HepG2 (cell line): ENCODE data around the gene PDPK1. TPM values are rescaled to one million over a fixed set of nuclear protein-coding genes. Genes with fewer than 3 reads are reported as not detected.
"Not testable (repeated sequence)": the region's sequence is repeated elsewhere in the genome, so short reads cannot be mapped to it uniquely, and the experiment has no call there.

ENCODE experiments used
- ATAC-seq: fragments of 200-7000 bp; cut with Tn5 transposase; 3 replicates; pipeline ENCODE4 v1.9.1; 2020; ENCODE audit warnings: mild to moderate bottlenecking, moderate library complexity
- BruUV-seq: library from RNA; stranded (reverse); fragments of 400-500 nt; replicated peaks from 2 replicates; lab custom pipeline; 2021; lab: Mats Ljungman, UMichigan
- CTCF ChIA-PET: fragments of 300-600 bp; formaldehyde crosslinking; extraction: SDS; loops from one replicate; lab custom pipeline; 2021; ENCODE audit warnings: low total read pairs, inconsistent platforms, low intra/inter-chr PET ratio; lab: Yijun Ruan, JAX
- POLR2A ChIA-PET: fragments of 350-600 bp; sonication (Branson Sonifier 250); formaldehyde crosslinking; loops from one replicate; lab custom pipeline; 2020; ENCODE audit warnings: antibody characterized with exemption, inconsistent platforms; lab: Yijun Ruan, JAX
- DNase-seq: peaks from one replicate; pipeline ENCODE4 v3.0.0-alpha.2; 2015; ENCODE audit warnings: low spot score
- FAIRE-seq: peaks from 3 replicates; lab custom pipeline; 2011; peaks lifted over from hg19 to GRCh38; lab: Jason Lieb, UNC
- H2AFZ ChIP-seq: one replicate; pipeline ENCODE4 v1.6.1; 2011; ENCODE audit warnings: low read length, inconsistent platforms
- H3K27ac ChIP-seq: fragments of 300-600 bp; 3 replicates; pipeline ENCODE4 v1.8.0; 2011; ENCODE audit warnings: mixed run types, mild to moderate bottlenecking, mixed read lengths, low read length, inconsistent platforms; ENCODE audit not compliant: insufficient read depth; ENCODE audit errors: extremely low read length
- H3K27me3 ChIP-seq, 2 experiments: fragments of 200-600 bp in 1 of 2; 2 replicates in 1 of 2; 3 replicates in 1 of 2; pipeline versions ENCODE4 v1.6.0 to v1.8.0; 2011; ENCODE audit warnings: low read length in 2 of 2, mild to moderate bottlenecking in 2 of 2, moderate library complexity in 2 of 2, inconsistent platforms in 1 of 2; ENCODE audit not compliant: insufficient read depth in 2 of 2, control insufficient read depth in 1 of 2
- H3K36me3 ChIP-seq, 2 experiments: fragments of 200-600 bp in 1 of 2; replicated peaks in 1 of 2; 2 replicates in 1 of 2; 3 replicates in 1 of 2; pipeline versions ENCODE4 v1.5.1 to v1.8.0; 2011; ENCODE audit warnings: low read length in 2 of 2, inconsistent platforms in 1 of 2; ENCODE audit not compliant: insufficient read depth in 2 of 2, control insufficient read depth in 1 of 2
- H3K4me1 ChIP-seq: 2 replicates; pipeline ENCODE4 v1.5.1; 2012; ENCODE audit warnings: low read length, inconsistent platforms; ENCODE audit not compliant: insufficient read depth
- H3K4me2 ChIP-seq: 2 replicates; pipeline ENCODE4 v1.6.0; 2011; ENCODE audit warnings: low read depth, low read length, inconsistent platforms
- H3K4me3 ChIP-seq, 3 experiments: fragments of 200-600 bp in 1 of 3; sonication (generic), shearing (Covaris generic) in 1 of 3; replicated peaks in 1 of 3; 2 replicates each; pipeline ENCODE4 v1.5.1; 2011 to 2016; ENCODE audit warnings: low read length in 3 of 3, inconsistent platforms in 2 of 3, low read depth in 2 of 3, mild to moderate bottlenecking in 2 of 3, control low read depth in 1 of 3, mixed read lengths in 1 of 3; ENCODE audit not compliant: insufficient read depth in 1 of 3
- H3K79me2 ChIP-seq: one replicate; pipeline ENCODE4 v1.6.1; 2011; ENCODE audit warnings: low read length, inconsistent platforms; ENCODE audit not compliant: insufficient read depth
- H3K9ac ChIP-seq: 2 replicates; pipeline ENCODE4 v1.6.0; 2011; ENCODE audit warnings: mild to moderate bottlenecking, low read depth, low read length, inconsistent platforms; ENCODE audit not compliant: insufficient read depth
- H3K9me3 ChIP-seq: 2 replicates; pipeline ENCODE4 v1.5.1; 2012; ENCODE audit warnings: mild to moderate bottlenecking, low read length
- H4K20me1 ChIP-seq: 2 replicates; pipeline ENCODE4 v1.6.0; 2011; ENCODE audit warnings: inconsistent platforms, mild to moderate bottlenecking, low read length, moderate library complexity; ENCODE audit not compliant: insufficient read depth
- WGBS: methylation state at CpG from one replicate; pipeline ENCODE4 v1.1.6; 2017; ENCODE audit warnings: low lambda C conversion rate; 5-methylcytosine and 5-hydroxymethylcytosine counted together
- in situ Hi-C: cut with HindIII; loops from 2 replicates; pipeline ENCODE4 v1.10.0; 2017; ENCODE audit warnings: low pct_unique_long_range_greater_than_20kb; ENCODE audit not compliant: extremely low pct_ligation_motif_present
- intact Hi-C: fragments of 100-400 bp; cut with micrococcal nuclease; formaldehyde crosslinking; loops from one replicate; pipeline ENCODE4 v1.10.0; 2022; ENCODE audit not compliant: unreplicated experiment
- polyA plus RNA-seq, 8 experiments: library from polyadenylated mRNA; depleted of rRNA in 3 of 8; stranded (reverse) in 7 of 8; unstranded in 1 of 8; fragments of >200 nt; fragmentation: Illumina TruSeq in 4 of 8; extraction: Trizol in 4 of 8; gene quantifications; 2 replicates each; pipeline versions ENCODE4 v1.2.1 to v1.2.3, GENCODE V29; 2011 to 2016; ENCODE audit warnings: low read depth in 4 of 8, missing spikeins in 1 of 8, mixed read lengths in 1 of 8; ENCODE audit not compliant: insufficient read depth in 1 of 8
- total RNA-seq, 5 experiments: library from RNA; depleted of rRNA; stranded (reverse); fragments of >200 nt; fragmentation: Illumina TruSeq; extraction: Trizol; gene quantifications; 2 replicates each; pipeline ENCODE4 v1.2.3, GENCODE V29; 2016; ENCODE audit warnings: low read depth in 1 of 5

The PDPK1 gene
- total and polyA plus RNA-seq, 2 of the 13 experiments (the other 11 are each of a cell fraction or from before 2014, with no cell fraction given) = 59.6 to 129 TPM

DNA sequence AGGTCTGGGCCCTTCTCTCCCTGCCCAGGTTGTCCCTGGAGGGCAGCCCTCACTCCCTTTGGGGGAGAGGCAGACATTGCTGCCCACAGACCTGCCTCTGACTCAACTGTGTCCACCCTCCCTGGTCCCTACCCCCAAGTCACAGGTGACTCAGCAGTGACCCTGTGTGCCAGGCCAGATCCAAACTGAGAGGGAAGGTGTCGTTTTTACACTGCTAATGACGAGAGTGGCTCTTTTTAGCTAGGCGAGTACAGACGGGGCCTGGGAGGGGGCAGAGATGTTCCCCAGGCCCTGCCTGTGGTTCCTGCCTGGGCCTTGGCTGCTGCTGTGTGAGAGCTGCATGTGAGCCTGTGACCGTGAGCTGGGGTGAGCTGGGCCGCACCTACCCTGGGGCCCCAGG, 61.3 kb downstream of the PDPK1 start:
- intact Hi-C loops, H3K27ac ChIP-seq, H3K79me2 ChIP-seq, H4K20me1 ChIP-seq, H3K9ac ChIP-seq, H3K27me3 ChIP-seq, H2AFZ ChIP-seq, H3K4me2 ChIP-seq, FAIRE-seq, H3K9me3 ChIP-seq, POLR2A ChIA-PET, in situ Hi-C loops, DNase-seq, H3K4me3 ChIP-seq, H3K4me1 ChIP-seq, BruUV-seq, ATAC-seq, CTCF ChIA-PET: not testable (repeated sequence)
- H3K36me3 ChIP-seq = peaks cover 21 to 46% of the 10 kb centered on the region in 2 experiments
- no CpG with 5 or more reads among the region's 6 CpGs for WGBS

DNA sequence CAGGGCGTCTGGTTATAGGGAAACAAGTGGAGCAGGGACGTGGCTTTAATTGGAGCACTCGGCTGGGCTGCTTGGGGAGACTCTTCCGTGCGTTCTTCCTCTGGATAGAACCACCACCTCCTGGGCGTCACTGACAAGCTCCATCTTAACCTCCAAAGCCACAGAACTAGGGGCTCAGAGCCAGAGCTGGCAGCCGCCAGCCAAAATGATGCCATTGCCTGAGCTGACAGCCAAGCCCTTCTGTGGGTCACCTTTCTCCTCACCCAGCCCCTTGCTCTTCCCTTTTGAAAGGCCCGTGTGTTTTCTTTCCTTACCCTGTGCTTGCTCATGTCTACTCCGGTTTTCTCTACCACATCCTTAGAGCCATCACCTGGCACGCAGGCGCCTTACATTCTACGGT, 62.0 kb downstream of the PDPK1 start:
- peaks cover 11% of the 10 kb centered on the region for H3K79me2 ChIP-seq
- H3K9me3 ChIP-seq, POLR2A ChIA-PET, ATAC-seq, H2AFZ ChIP-seq, in situ Hi-C loops, DNase-seq, H3K27ac ChIP-seq, CTCF ChIA-PET, H3K4me1 ChIP-seq, H3K9ac ChIP-seq, BruUV-seq, FAIRE-seq, H3K4me3 ChIP-seq, H4K20me1 ChIP-seq, intact Hi-C loops, H3K4me2 ChIP-seq, H3K27me3 ChIP-seq: not testable (repeated sequence)
- peaks cover 21 to 41% of the 10 kb centered on the region in 2 experiments for H3K36me3 ChIP-seq
- WGBS = 94% methylated on average over 12 of the region's 12 CpGs

DNA sequence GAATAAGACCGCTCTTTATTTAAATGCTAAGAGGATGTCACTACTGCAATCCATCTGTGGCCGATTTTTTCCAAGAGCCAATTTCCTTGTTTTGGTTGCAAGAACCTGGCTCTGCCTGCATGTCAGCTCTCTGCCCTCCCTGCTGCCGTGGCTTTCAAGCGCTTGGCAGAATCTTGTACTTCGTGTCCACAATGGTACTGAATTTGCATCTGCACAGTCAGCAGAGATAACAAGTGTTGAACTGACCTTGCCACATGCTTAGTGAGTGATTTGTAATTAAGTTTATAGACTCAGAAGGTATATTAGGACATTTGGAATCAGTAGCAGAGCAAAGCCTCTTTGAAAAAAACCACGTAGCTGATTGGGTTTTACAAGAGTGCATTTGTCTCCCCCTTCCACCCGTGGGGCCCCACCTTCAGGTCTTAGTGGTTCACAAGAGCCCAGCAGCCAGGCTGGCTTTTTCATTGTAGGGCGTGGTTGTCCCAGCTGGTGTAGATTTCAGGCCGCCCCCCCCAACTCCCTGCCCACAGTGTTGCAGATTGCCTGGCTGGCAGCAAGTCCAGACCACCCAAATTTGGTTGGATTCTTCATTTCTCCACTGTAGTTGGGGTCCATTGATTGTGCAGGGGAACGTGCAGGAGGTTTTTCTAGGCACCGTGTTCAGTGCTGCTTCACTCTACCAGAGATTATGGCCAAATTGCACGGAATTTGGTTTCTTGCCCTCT, 63.6 kb downstream of the PDPK1 start:
- in situ Hi-C loops, H3K9ac ChIP-seq, ATAC-seq, H3K27me3 ChIP-seq, CTCF ChIA-PET, H4K20me1 ChIP-seq, POLR2A ChIA-PET, BruUV-seq, H3K9me3 ChIP-seq, DNase-seq, H3K4me3 ChIP-seq, intact Hi-C loops, H3K4me1 ChIP-seq, H2AFZ ChIP-seq, FAIRE-seq, H3K27ac ChIP-seq, H3K4me2 ChIP-seq: not testable (repeated sequence)
- 92% methylated on average over 7 of the region's 12 CpGs for WGBS
- peaks cover 17 to 26% of the 10 kb centered on the region in 2 experiments for H3K36me3 ChIP-seq
- peaks cover 18% of the 10 kb centered on the region for H3K79me2 ChIP-seq

DNA sequence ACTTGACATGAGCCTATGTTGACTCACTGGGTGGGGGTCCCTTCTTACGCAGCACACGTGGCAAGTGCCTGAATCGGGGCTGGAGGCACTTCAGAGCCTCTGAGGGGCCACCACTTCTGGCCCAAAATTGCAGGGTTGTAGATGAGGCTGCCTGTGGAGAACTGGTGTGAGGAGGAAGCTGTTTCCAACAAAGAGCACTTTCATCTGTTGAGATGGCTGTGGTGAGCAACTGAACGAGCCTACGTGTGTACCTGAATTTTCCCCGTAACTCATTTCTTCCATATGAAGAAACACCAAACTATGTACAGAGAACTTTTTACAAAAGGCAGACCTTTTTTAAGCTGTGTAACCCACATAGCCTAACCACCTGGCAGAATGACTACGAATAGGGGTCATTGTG, 64.4 kb downstream of the PDPK1 start:
- H3K4me3 ChIP-seq, ATAC-seq, DNase-seq, H4K20me1 ChIP-seq, H3K27ac ChIP-seq, CTCF ChIA-PET, in situ Hi-C loops, H3K4me1 ChIP-seq, H3K9me3 ChIP-seq, intact Hi-C loops, H3K27me3 ChIP-seq, FAIRE-seq, H3K9ac ChIP-seq, BruUV-seq, POLR2A ChIA-PET, H2AFZ ChIP-seq: not testable (repeated sequence)
- Histone ChIP-seq H3K79me2 (peaks cover 18% of the 10 kb centered on the region), H3K4me2 (0 out of 2 replicates have a peak overlapping the region, but pooled peaks have one; percentile 62), H3K36me3 (peaks cover 13 to 19% of the 10 kb centered on the region in 2 experiments)
- WGBS = 93% methylated on average over 6 of the region's 7 CpGs
